Cardiac fibroblast (primary cell): ENCODE measurements around the gene BRD7.

ENCODE experiments used
- DNase-seq, 2 donors: peaks; one replicate each; pipeline versions ENCODE4 v3.0.0 to v3.0.0-alpha.2; 2010; ENCODE audit warnings: low read depth in 2 of 2
- H3K4me3 ChIP-seq, 2 donors: replicated peaks in 1 of 2; 1 replicate in 1 of 2; 2 replicates in 1 of 2; pipeline ENCODE4 v1.5.1; 2011; ENCODE audit warnings: low read depth in 2 of 2, low read length in 2 of 2, mild to moderate bottlenecking in 2 of 2, moderate library complexity in 1 of 2
- TF ChIP-seq, protein P1 (sequence below): IDR thresholded peaks from one replicate; pipeline ENCODE4 v1.5.1; 2011; ENCODE audit warnings: low read depth, mild to moderate bottlenecking, low read length, inconsistent platforms

BRD7 gene

DNA sequence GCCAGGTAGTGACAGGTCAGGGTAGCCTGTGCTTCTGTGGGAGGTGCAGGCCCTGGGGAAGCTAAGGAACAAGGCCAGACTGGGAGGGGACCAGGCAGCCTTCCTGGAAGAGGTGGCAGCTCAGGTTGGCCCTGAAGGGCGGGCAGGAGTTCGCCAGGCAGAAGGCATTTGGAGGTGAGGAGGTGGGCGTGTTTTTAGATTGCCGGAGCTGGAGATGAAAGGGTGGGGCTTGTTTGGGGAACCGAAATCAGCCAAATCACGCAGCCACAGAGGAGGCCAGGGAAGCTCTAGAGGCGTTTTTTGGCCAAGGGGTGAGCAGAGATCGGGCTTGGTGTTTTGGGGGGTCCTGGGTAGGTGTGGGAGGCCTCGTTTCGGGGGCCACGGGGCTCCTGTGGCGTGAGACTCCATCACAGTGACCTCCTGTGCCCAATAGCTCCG lies 94.9 kb downstream of the BRD7 start:
- H3K4me3 ChIP-seq, result no peak overlapping the region
- no peak for DNase-seq
- TF ChIP-seq, protein P1, sequence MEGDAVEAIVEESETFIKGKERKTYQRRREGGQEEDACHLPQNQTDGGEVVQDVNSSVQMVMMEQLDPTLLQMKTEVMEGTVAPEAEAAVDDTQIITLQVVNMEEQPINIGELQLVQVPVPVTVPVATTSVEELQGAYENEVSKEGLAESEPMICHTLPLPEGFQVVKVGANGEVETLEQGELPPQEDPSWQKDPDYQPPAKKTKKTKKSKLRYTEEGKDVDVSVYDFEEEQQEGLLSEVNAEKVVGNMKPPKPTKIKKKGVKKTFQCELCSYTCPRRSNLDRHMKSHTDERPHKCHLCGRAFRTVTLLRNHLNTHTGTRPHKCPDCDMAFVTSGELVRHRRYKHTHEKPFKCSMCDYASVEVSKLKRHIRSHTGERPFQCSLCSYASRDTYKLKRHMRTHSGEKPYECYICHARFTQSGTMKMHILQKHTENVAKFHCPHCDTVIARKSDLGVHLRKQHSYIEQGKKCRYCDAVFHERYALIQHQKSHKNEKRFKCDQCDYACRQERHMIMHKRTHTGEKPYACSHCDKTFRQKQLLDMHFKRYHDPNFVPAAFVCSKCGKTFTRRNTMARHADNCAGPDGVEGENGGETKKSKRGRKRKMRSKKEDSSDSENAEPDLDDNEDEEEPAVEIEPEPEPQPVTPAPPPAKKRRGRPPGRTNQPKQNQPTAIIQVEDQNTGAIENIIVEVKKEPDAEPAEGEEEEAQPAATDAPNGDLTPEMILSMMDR, result no peak

DNA sequence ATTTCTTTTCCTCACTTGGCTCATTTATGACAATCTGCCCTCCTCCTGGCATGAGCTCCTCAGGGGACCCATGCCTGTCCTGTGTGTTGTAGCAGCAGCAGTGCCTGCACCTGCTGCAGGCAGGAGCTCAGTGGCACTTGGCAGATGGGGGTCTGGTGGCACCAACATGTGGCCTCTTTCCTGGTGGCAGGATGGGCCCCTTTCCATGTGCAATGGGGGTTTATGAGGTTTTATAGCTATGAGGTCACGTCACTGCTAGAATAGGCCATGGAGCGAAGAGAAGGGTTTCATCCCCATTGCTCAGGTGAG lies 95.5 kb downstream of the BRD7 start:
- TF ChIP-seq, protein P1, result no peak
- DNase-seq, result no peak
- no peak overlapping the region for H3K4me3 ChIP-seq

DNA sequence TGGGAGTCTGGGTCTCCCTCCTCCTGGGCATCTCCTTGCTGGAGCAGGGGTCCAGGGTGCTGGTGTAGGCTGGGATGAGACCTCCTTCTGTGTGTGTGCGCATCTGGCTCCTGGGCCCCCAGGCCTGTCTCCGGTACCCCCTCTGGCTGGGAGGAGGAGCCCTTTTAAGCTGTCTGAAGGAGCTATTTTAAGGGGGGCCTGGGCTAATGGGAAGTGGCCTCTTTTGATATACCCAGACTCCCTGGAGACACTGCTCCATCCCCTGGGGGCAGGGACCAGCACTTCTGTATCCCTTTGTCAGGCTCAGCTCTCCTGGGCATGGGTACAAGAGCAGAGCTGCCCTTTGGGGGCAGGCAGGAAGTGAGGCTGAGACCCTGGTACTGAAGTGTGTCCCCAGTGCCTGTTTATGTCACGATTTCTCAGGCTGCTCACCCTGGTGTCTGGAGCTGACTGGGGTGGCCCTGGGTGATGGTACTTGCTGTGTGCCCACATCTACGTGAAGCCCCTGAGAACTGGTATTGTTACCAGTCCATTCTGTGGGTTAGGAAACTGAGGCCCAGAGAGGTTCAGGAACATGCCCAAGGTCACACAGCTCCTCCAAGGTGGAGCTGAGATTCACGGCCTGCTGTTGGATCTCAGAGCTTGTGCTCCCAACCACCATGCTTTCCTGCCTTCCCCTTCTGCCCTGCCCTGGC lies 96.0 kb downstream of the BRD7 start:
- DNase-seq, result no peak
- TF ChIP-seq, protein P1, result no peak
- no peak overlapping the region for H3K4me3 ChIP-seq

DNA sequence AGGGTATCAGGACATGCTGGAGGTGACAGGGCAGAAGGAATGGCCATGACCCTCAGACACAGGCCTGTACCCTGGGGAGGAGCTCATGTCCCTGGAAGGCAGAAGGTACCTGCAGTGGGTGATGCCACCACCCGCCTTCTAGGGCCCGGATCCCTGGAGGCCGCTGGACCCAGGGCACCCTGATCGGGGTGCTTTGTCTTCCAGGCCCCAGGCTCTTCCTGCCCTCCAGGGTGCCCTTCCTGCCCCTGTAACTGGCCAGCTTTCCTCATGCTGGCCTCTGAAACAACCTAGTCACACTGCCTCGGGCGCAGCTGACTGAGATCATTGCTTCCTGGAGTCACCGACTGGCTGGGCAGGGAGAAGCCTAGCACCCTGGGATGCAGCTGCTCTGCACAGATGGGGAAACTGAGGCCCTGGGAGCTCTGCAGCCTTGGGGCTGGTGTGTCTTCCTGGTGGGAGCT lies 96.6 kb downstream of the BRD7 start:
- DNase-seq, result no peak
- TF ChIP-seq, protein P1, result no peak
- H3K4me3 ChIP-seq, result no peak overlapping the region

DNA sequence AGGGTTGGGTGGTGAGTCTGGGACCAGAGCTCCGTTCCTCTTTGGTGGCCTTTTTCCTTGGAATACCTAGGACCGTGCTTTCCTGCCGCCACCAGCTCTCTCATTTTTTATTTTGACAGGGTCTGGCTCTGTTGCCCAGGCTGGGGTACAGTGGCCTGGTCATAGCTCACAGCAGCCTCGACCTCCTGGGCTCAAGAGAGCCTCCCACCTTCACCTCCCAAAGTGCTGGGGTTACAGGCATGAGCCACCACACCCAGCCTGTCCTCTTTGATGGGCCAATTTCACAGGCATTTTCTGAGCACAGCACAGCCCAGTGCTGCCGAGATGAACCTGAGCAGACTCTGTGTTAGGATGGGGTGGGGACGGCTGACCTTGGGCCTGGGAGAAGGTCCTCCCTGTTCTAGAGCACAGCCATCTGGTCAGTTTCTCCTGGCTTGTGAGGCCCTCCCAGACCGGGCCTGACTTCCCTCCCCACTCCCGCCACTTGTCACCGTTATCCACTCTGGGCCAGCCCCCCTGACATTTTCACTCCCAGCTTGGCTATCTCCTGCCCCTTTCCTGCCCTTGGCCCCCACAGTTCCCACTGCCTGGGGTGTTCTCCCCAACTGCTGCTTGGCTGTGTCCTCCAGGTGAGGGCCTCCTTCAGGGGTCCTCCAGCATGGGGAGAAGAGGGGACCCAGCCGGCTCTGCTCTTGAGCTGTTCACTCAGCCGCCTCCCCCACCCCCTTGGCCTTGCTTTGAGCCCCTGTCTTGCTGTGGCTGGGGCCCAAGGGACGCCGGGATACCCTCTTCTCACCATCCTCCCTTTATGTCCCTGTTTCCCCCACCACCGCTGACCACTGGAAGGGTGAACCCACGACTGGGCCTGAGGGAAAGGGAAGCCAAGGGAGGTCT lies 97.4 kb downstream of the BRD7 start:
- DNase-seq, result no peak
- H3K4me3 ChIP-seq, result no peak overlapping the region
- TF ChIP-seq, protein P1, result no peak

DNA sequence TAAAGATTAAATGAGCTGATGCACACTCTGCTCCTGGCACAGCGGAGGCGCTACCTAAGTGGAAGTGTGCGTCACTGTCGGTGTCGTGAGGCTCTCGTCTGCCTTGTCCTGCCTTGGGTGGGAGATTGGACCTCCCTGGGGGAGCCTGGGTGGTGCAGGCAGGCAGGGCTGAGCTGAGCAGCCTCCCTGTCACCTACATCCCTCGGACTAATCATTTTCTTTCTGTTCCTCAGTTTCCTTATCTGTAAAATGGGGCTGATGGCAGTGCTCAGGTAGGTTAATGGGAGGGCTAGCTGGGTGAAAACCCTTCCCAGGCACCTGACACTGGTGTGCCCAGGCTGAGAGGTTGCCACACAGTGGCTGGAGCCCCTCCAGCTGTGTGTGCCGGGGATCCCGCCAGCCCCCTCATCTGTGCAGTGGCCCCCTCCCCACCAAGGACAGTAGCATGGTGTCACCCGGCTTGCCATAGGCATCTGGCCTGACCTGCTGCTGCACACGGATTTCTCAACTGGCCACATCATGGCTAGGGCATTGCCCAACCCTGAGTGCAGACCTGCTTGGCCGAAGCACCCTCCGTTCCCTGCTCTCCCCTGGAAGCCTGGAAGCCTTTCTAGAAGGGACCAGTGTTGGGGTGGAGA lies 98.2 kb downstream of the BRD7 start:
- TF ChIP-seq, protein P1, result no peak
- no peak for DNase-seq
- no peak overlapping the region for H3K4me3 ChIP-seq
